Gastroesophageal sphincter (tissue), 4 donors: ENCODE measurements around the gene PRSS3. TPM values are rescaled to one million over a fixed set of nuclear protein-coding genes. Genes with fewer than 3 reads are reported as not detected.
"Not testable (repeated sequence)": the region's sequence is repeated elsewhere in the genome, so short reads cannot be mapped to it uniquely, and the experiment has no call there.

Source experiments
- ATAC-seq: fragments of 150-250 bp; one replicate; pipeline ENCODE4 v1.9.1; 2016; ENCODE audit warnings: mild to moderate bottlenecking, moderate library complexity
- H3K27ac ChIP-seq, 4 donors: fragments of 200-600 bp; sonication (generic) in 3 of 4; 1 replicate in 3 of 4; 2 replicates in 1 of 4; pipeline ENCODE4 v1.5.1; 2016 to 2019
- H3K27me3 ChIP-seq: fragments of 200-600 bp; sonication (generic); one replicate; pipeline ENCODE4 v1.5.1; 2019
- H3K36me3 ChIP-seq, 2 donors: fragments of 200-600 bp; sonication (generic); one replicate each; pipeline ENCODE4 v1.5.1; 2019; ENCODE audit warnings: control low read depth in 1 of 2
- H3K4me1 ChIP-seq, 3 donors: fragments of 200-600 bp; sonication (generic); 1 replicate in 2 of 3; 2 replicates in 1 of 3; pipeline ENCODE4 v1.5.1; 2016 to 2019; ENCODE audit warnings: control low read depth in 2 of 3
- H3K4me3 ChIP-seq, 2 donors: fragments of 200-600 bp; sonication (generic); one replicate each; pipeline ENCODE4 v1.5.1; 2019; ENCODE audit warnings: mild to moderate bottlenecking in 1 of 2, moderate library complexity in 1 of 2
- H3K9me3 ChIP-seq, 3 donors: fragments of 200-600 bp; sonication (generic); one replicate each; pipeline ENCODE4 v1.5.1; 2017 to 2019; ENCODE audit warnings: control low read depth in 2 of 3
- EP300 ChIP-seq: sonication (generic); formaldehyde crosslinking; IDR thresholded peaks from one replicate; pipeline ENCODE4 v1.6.1; 2017; ENCODE audit warnings: antibody characterized with exemption, mild to moderate bottlenecking
- POLR2A ChIP-seq, 2 donors: fragments of 450-650 bp; IDR thresholded peaks; one replicate each; pipeline ENCODE4 v1.6.1; 2017; ENCODE audit warnings: antibody characterized with exemption in 2 of 2, mild to moderate bottlenecking in 2 of 2, moderate library complexity in 1 of 2
- WGBS, 2 donors: methylation state at CpG; one replicate each; pipeline ENCODE4 v1.1.5; 2018; ENCODE audit warnings: low coverage in 1 of 2; 5-methylcytosine and 5-hydroxymethylcytosine counted together
- small RNA-seq, 4 donors: library from RNA; depleted of rRNA; stranded (forward); fragments of <200 nt; gene quantifications; one replicate each; pipeline ENCODE3, GENCODE V24; 2016
- total RNA-seq, 4 donors: library from RNA; depleted of rRNA; stranded (reverse); fragments of >200 nt; gene quantifications; one replicate each; pipeline ENCODE4 v1.1.0, GENCODE V29; 2016

PRSS3 gene
- total RNA-seq, 4 donors from 2014 or later, result 1.2 to 3.6 (median 2.2) TPM; not detected in 1

- Histone ChIP-seq H3K27ac (no peak overlapping the region), H3K36me3 (no peaks in the 10 kb centered on the region), H3K4me1 (peaks cover 0 to 71% (median 26%) of the 10 kb centered on the region in 3 donors), H3K4me3 (no peak overlapping the region), H3K27me3 (no peaks in the 10 kb centered on the region), H3K9me3 (no peaks in the 10 kb centered on the region)
- TF ChIP-seq EP300 (no peak), POLR2A (IDR thresholded peaks at IDR 0.05) (no peak)
- ATAC-seq, result no peak
- WGBS, 2 donors, result 79% methylated on average over 4 of the region's 4 CpGs
Measured at GRCh38 chr9:33846231-33846630, 50.9 kb downstream of the PRSS3 start.

GRCh38 chr9:33847894-33848205 lies 52.5 kb downstream of the PRSS3 start:
- peaks cover 8 to 71% (median 31%) of the 10 kb centered on the region in 3 donors for H3K4me1 ChIP-seq
- not testable (repeated sequence) for H3K36me3 ChIP-seq, H3K27ac ChIP-seq, H3K9me3 ChIP-seq, ATAC-seq, H3K4me3 ChIP-seq, H3K27me3 ChIP-seq
- WGBS, 2 donors, result 95 to 100% methylated on average over 2 to 3 of the region's 3 CpGs

Small RNA genes lying within 50 kb of the gene (small RNA-seq; reads per million reads assigned to genes)
- 0 reads per million in 4 donors for gene RF00019

Other genes with a start within 250 kb of the PRSS3 start
- gene UBE2R2, start 21.6 kb downstream of the PRSS3 start, total RNA-seq, result 10 to 100 TPM; 26.5 to 43.9 (median 33.0) TPM